GM23338 (cell line): ENCODE measurements around the gene TARS3. TPM values are rescaled to one million over a fixed set of nuclear protein-coding genes. Genes with fewer than 3 reads are reported as not detected.

Experiments used
- ATAC-seq: fragments of 200-7000 bp; cut with Tn5 transposase; 3 replicates; pipeline ENCODE4 v1.9.1; 2020
- DNase-seq: peaks from one replicate; pipeline ENCODE4 v3.0.0-alpha.2; 2015; ENCODE audit warnings: low spot score
- H2AFZ ChIP-seq: fragments of 200-600 bp; sonication (generic); 2 replicates; pipeline ENCODE4 v1.8.0; 2016; ENCODE audit warnings: antibody characterized with exemption, mild to moderate bottlenecking, moderate library complexity
- H3F3A ChIP-seq: fragments of 200-600 bp; sonication (generic); replicated peaks from 2 replicates; pipeline ENCODE4 v1.8.0; 2017; ENCODE audit warnings: antibody characterized with exemption, mixed run types, low read depth
- H3K27ac ChIP-seq: fragments of 200-600 bp; sonication (generic); 2 replicates; pipeline ENCODE4 v1.6.1; 2016; ENCODE audit warnings: low read depth
- H3K27me3 ChIP-seq: fragments of 200-600 bp; sonication (generic); 2 replicates; pipeline ENCODE4 v1.8.0; 2016; ENCODE audit warnings: mild to moderate bottlenecking, mixed run types, moderate library complexity; ENCODE audit not compliant: insufficient read depth
- H3K36me3 ChIP-seq: fragments of 200-600 bp; sonication (generic); 2 replicates; pipeline ENCODE4 v1.8.0; 2016; ENCODE audit warnings: mild to moderate bottlenecking; ENCODE audit not compliant: insufficient read depth
- H3K4me1 ChIP-seq: fragments of 200-600 bp; sonication (generic); 2 replicates; pipeline ENCODE4 v1.8.0; 2016; ENCODE audit warnings: mild to moderate bottlenecking, moderate library complexity; ENCODE audit not compliant: insufficient read depth
- H3K4me2 ChIP-seq: fragments of 200-600 bp; sonication (generic); 2 replicates; pipeline ENCODE4 v1.7.1; 2017; ENCODE audit warnings: mixed run types
- H3K4me3 ChIP-seq: fragments of 200-600 bp; sonication (generic); 2 replicates; pipeline ENCODE4 v1.6.1; 2016; ENCODE audit warnings: mixed run types
- H3K79me2 ChIP-seq: fragments of 200-600 bp; sonication (generic); replicated peaks from 2 replicates; pipeline ENCODE4 v1.8.0; 2017; ENCODE audit warnings: mild to moderate bottlenecking; ENCODE audit not compliant: insufficient read depth
- H3K9me2 ChIP-seq: fragments of 200-600 bp; sonication (generic); 2 replicates; pipeline ENCODE4 v1.8.0; 2017; ENCODE audit not compliant: insufficient read depth
- H4K20me1 ChIP-seq: fragments of 200-600 bp; sonication (generic); replicated peaks from 2 replicates; pipeline ENCODE4 v1.8.0; 2017; ENCODE audit warnings: mild to moderate bottlenecking; ENCODE audit not compliant: insufficient read depth
- H3K27ac Mint-ChIP-seq: 2 replicates; pipeline ENCODE4 v1.8.0; 2020; ENCODE audit warnings: inconsistent platforms, mild to moderate bottlenecking, moderate library complexity, mixed read lengths
- H3K27me3 Mint-ChIP-seq: 3 replicates; pipeline ENCODE4 v1.8.0; 2022; ENCODE audit warnings: low read depth, mild to moderate bottlenecking, moderate library complexity, mixed read lengths, inconsistent platforms; ENCODE audit not compliant: insufficient read depth, poor library complexity
- H3K36me3 Mint-ChIP-seq: 3 replicates; pipeline ENCODE4 v1.8.0; 2021; ENCODE audit warnings: low read depth, mild to moderate bottlenecking, inconsistent platforms, moderate library complexity, mixed read lengths
- H3K4me1 Mint-ChIP-seq: 3 replicates; pipeline ENCODE4 v1.8.0; 2020; ENCODE audit warnings: mild to moderate bottlenecking, inconsistent platforms, mixed read lengths
- H3K4me3 Mint-ChIP-seq: 3 replicates; pipeline ENCODE4 v1.8.0; 2021; ENCODE audit warnings: moderate library complexity, mild to moderate bottlenecking, inconsistent platforms, mixed read lengths
- H3K9me3 Mint-ChIP-seq: 3 replicates; pipeline ENCODE4 v1.8.0; 2020; ENCODE audit warnings: moderate library complexity, mild to moderate bottlenecking, inconsistent platforms, mixed read lengths
- CREB1 ChIP-seq: fragments of 250-450 bp; sonication (Bioruptor Pico); IDR thresholded peaks from 2 replicates; pipeline ENCODE4 v1.5.0; 2020; ENCODE audit warnings: low read depth, mild to moderate bottlenecking, moderate library complexity
- POLR2AphosphoS5 ChIP-seq: IDR thresholded peaks from 2 replicates; pipeline ENCODE4 v1.6.1; 2016; ENCODE audit warnings: antibody characterized with exemption, low read depth
- ZNF114 ChIP-seq: fragments of 250-450 bp; sonication (Bioruptor Pico); IDR thresholded peaks from 2 replicates; pipeline ENCODE4 v1.5.0; 2020; ENCODE audit warnings: mild to moderate bottlenecking, moderate library complexity
- polyA plus RNA-seq: library from polyadenylated mRNA; unstranded; fragments of >200 nt; fragmentation: Nextera tagmentation; extraction: Ambion mirVana; gene quantifications from 2 replicates; pipeline ENCODE4 v1.2.1, GENCODE V29; 2016
- total RNA-seq: library from RNA; depleted of rRNA; stranded (reverse); fragments of >200 nt; shearing (Covaris generic); gene quantifications from 2 replicates; pipeline ENCODE4 v1.2.3, GENCODE V29; 2014
- TF ChIP-seq, protein P1 (sequence below): IDR thresholded peaks from 2 replicates; pipeline ENCODE4 v1.6.1; 2016; ENCODE audit warnings: antibody characterized with exemption
- TF ChIP-seq, protein P2 (sequence below): fragments of 250-450 bp; sonication (Bioruptor Pico); IDR thresholded peaks from 2 replicates; pipeline ENCODE4 v1.5.0; 2020; ENCODE audit warnings: mild to moderate bottlenecking, moderate library complexity
- TF ChIP-seq, protein P3 (sequence below): IDR thresholded peaks from one replicate; pipeline ENCODE4 v1.6.1; 2018; ENCODE audit warnings: antibody characterized with exemption; ENCODE audit not compliant: unreplicated experiment

Gene TARS3
- total and polyA plus RNA-seq, 2 experiments from 2014 or later, result 13.0 to 15.4 TPM

DNA sequence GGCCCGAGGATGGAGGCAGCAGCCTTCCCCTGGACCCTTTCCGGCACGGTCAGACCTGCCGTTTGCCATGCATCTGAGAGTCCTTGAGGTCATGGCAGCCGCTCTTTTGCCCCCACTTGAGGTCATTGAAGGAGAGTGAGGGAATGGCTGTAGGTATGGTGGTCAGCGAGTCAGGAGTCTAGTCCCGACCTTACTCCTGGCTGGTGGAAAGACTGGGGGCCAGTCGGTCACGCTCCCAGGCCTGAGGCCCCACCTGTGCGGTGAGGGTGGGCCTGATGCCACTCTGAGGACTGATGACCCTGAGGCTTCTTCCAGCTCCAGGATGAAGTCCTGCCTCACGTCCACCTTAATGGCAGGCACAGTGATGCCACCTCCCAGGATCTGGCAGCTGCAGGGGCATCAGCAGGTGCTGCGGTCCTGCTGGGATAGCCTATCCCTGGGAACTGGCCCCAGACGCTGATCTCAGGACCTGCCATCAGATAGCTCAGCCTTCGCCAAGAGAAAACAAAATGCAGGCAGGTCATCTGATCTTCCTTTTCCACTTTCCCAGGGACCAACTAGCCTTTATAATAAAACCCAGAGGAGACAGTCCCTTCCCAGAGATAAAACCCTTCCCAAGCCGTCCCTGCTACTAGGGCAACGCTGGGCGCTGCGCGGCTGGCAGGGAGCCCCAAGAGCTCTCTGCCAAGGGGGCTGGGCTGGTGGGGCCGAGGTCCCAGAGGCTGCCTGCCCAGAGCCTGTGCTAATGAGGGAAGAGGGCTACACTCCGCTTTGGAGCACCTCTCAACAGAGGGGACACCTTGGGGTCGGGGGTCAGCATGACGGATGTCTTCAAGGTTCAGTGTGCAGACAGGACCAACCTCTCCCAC, 114.3 kb downstream of the TARS3 start:
- no peaks in the 10 kb centered on the region; the same call in 1 of the 3 replicates for H3K9me3 Mint-ChIP-seq
- H3K36me3 ChIP-seq, result no peaks in the 10 kb centered on the region

DNA sequence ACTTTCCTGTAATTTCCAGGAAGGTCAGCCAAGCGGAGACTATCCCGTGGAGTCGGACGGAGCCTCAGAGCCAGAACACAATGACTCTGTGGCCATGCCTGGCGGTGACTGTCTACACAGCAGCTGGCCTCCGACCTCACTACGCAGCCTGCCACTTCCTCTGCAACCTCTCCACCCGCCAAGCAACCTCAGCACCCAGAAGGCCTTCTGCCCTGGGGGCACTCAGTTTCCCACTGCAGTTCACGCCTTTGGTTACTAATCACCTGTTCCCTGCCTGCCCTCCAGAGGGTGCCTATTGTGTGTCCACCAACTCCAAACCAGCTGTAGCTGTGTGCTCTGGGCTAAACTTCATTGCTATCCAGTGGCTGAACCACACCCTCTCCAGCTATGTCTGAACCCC, 116.1 kb downstream of the TARS3 start:
- Mint-ChIP-seq H3K36me3 (no peaks in the 10 kb centered on the region), H3K27me3 (peaks cover 8% of the 10 kb centered on the region), H3K4me1 (no peaks in the 10 kb centered on the region; the same call in 2 of the 3 replicates), H3K9me3 (peaks cover 5% of the 10 kb centered on the region; the same call in 2 of the 3 replicates), H3K4me3 (no peak overlapping the region), H3K27ac (no peak overlapping the region)
- no peaks in the 10 kb centered on the region for H3K79me2 ChIP-seq
- no peaks in the 10 kb centered on the region for H3K27me3 ChIP-seq
- no peak overlapping the region for H3K27ac ChIP-seq
- no peaks in the 10 kb centered on the region for H3K4me1 ChIP-seq
- ATAC-seq (peak; percentile 68), DNase-seq (no peak)
- H3K4me3 ChIP-seq, result no peak overlapping the region
- no peaks in the 10 kb centered on the region for H3K36me3 ChIP-seq
- no peaks in the 10 kb centered on the region for H3F3A ChIP-seq
- H2AFZ ChIP-seq, result no peak overlapping the region; the same call in 1 of the 2 replicates
- no peaks in the 10 kb centered on the region for H4K20me1 ChIP-seq
- no peak overlapping the region for H3K4me2 ChIP-seq
- H3K9me2 ChIP-seq, result no peaks in the 10 kb centered on the region
- TF ChIP-seq POLR2AphosphoS5, result no peak
- TF ChIP-seq, protein P1, sequence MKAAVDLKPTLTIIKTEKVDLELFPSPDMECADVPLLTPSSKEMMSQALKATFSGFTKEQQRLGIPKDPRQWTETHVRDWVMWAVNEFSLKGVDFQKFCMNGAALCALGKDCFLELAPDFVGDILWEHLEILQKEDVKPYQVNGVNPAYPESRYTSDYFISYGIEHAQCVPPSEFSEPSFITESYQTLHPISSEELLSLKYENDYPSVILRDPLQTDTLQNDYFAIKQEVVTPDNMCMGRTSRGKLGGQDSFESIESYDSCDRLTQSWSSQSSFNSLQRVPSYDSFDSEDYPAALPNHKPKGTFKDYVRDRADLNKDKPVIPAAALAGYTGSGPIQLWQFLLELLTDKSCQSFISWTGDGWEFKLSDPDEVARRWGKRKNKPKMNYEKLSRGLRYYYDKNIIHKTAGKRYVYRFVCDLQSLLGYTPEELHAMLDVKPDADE, result no peak
- TF ChIP-seq, protein P2, sequence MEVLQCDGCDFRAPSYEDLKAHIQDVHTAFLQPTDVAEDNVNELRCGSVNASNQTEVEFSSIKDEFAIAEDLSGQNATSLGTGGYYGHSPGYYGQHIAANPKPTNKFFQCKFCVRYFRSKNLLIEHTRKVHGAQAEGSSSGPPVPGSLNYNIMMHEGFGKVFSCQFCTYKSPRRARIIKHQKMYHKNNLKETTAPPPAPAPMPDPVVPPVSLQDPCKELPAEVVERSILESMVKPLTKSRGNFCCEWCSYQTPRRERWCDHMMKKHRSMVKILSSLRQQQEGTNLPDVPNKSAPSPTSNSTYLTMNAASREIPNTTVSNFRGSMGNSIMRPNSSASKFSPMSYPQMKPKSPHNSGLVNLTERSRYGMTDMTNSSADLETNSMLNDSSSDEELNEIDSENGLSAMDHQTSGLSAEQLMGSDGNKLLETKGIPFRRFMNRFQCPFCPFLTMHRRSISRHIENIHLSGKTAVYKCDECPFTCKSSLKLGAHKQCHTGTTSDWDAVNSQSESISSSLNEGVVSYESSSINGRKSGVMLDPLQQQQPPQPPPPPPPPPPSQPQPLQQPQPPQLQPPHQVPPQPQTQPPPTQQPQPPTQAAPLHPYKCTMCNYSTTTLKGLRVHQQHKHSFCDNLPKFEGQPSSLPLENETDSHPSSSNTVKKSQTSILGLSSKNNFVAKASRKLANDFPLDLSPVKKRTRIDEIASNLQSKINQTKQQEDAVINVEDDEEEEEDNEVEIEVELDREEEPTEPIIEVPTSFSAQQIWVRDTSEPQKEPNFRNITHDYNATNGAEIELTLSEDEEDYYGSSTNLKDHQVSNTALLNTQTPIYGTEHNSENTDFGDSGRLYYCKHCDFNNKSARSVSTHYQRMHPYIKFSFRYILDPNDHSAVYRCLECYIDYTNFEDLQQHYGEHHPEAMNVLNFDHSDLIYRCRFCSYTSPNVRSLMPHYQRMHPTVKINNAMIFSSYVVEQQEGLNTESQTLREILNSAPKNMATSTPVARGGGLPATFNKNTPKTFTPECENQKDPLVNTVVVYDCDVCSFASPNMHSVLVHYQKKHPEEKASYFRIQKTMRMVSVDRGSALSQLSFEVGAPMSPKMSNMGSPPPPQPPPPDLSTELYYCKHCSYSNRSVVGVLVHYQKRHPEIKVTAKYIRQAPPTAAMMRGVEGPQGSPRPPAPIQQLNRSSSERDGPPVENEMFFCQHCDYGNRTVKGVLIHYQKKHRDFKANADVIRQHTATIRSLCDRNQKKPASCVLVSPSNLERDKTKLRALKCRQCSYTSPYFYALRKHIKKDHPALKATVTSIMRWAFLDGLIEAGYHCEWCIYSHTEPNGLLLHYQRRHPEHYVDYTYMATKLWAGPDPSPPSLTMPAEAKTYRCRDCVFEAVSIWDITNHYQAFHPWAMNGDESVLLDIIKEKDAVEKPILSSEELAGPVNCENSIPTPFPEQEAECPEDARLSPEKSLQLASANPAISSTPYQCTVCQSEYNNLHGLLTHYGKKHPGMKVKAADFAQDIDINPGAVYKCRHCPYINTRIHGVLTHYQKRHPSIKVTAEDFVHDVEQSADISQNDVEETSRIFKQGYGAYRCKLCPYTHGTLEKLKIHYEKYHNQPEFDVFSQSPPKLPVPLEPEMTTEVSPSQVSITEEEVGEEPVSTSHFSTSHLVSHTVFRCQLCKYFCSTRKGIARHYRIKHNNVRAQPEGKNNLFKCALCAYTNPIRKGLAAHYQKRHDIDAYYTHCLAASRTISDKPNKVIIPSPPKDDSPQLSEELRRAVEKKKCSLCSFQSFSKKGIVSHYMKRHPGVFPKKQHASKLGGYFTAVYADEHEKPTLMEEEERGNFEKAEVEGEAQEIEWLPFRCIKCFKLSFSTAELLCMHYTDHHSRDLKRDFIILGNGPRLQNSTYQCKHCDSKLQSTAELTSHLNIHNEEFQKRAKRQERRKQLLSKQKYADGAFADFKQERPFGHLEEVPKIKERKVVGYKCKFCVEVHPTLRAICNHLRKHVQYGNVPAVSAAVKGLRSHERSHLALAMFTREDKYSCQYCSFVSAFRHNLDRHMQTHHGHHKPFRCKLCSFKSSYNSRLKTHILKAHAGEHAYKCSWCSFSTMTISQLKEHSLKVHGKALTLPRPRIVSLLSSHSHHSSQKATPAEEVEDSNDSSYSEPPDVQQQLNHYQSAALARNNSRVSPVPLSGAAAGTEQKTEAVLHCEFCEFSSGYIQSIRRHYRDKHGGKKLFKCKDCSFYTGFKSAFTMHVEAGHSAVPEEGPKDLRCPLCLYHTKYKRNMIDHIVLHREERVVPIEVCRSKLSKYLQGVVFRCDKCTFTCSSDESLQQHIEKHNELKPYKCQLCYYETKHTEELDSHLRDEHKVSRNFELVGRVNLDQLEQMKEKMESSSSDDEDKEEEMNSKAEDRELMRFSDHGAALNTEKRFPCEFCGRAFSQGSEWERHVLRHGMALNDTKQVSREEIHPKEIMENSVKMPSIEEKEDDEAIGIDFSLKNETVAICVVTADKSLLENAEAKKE (CRISPR knock-in tag), result no peak

More for the DNA sequence above, 114.3 kb downstream of the TARS3 start:
- no peak for TF ChIP-seq CREB1 (CRISPR knock-in tag)
- TF ChIP-seq POLR2AphosphoS5, result no peak
- no peak for TF ChIP-seq ZNF114 (CRISPR knock-in tag)
- TF ChIP-seq, protein P3, sequence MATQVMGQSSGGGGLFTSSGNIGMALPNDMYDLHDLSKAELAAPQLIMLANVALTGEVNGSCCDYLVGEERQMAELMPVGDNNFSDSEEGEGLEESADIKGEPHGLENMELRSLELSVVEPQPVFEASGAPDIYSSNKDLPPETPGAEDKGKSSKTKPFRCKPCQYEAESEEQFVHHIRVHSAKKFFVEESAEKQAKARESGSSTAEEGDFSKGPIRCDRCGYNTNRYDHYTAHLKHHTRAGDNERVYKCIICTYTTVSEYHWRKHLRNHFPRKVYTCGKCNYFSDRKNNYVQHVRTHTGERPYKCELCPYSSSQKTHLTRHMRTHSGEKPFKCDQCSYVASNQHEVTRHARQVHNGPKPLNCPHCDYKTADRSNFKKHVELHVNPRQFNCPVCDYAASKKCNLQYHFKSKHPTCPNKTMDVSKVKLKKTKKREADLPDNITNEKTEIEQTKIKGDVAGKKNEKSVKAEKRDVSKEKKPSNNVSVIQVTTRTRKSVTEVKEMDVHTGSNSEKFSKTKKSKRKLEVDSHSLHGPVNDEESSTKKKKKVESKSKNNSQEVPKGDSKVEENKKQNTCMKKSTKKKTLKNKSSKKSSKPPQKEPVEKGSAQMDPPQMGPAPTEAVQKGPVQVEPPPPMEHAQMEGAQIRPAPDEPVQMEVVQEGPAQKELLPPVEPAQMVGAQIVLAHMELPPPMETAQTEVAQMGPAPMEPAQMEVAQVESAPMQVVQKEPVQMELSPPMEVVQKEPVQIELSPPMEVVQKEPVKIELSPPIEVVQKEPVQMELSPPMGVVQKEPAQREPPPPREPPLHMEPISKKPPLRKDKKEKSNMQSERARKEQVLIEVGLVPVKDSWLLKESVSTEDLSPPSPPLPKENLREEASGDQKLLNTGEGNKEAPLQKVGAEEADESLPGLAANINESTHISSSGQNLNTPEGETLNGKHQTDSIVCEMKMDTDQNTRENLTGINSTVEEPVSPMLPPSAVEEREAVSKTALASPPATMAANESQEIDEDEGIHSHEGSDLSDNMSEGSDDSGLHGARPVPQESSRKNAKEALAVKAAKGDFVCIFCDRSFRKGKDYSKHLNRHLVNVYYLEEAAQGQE, result no peak
- Mint-ChIP-seq H3K4me1 (peaks cover under 1% of the 10 kb centered on the region; the same call in 2 of the 3 replicates), H3K4me3 (no peak overlapping the region), H3K27ac (no peak overlapping the region), H3K27me3 (peaks cover 11% of the 10 kb centered on the region), H3K36me3 (no peaks in the 10 kb centered on the region)
- Histone ChIP-seq H3K79me2 (no peaks in the 10 kb centered on the region), H2AFZ (no peak overlapping the region), H3K4me1 (no peaks in the 10 kb centered on the region), H3K27ac (no peak overlapping the region), H3K27me3 (no peaks in the 10 kb centered on the region), H3K9me2 (no peaks in the 10 kb centered on the region), H3F3A (no peaks in the 10 kb centered on the region), H4K20me1 (no peaks in the 10 kb centered on the region), H3K4me3 (no peak overlapping the region), H3K4me2 (no peak overlapping the region)
- ATAC-seq (no peak), DNase-seq (no peak)
